ENCODE data around the gene CA10.

CA10 gene

DNA sequence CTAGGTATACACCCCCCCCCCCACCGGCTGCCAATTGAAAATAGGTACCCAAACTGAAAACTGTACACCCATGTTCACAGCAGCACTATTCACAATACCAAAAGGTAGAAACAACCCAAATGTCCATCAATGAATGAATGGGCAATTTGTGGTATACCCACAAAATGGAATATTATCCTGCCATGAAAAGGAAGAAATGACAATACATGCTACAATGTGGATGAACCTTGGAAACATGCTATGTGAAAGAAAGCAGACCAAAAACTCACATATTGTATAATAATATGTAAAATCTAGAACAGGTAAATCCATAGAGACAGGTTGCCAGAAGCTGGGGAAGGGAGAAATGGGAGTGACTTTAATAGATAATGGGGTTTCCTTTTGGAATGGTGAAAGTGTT is 480.6 kb downstream of the CA10 start:
- TF ChIP-seq, protein P1, sequence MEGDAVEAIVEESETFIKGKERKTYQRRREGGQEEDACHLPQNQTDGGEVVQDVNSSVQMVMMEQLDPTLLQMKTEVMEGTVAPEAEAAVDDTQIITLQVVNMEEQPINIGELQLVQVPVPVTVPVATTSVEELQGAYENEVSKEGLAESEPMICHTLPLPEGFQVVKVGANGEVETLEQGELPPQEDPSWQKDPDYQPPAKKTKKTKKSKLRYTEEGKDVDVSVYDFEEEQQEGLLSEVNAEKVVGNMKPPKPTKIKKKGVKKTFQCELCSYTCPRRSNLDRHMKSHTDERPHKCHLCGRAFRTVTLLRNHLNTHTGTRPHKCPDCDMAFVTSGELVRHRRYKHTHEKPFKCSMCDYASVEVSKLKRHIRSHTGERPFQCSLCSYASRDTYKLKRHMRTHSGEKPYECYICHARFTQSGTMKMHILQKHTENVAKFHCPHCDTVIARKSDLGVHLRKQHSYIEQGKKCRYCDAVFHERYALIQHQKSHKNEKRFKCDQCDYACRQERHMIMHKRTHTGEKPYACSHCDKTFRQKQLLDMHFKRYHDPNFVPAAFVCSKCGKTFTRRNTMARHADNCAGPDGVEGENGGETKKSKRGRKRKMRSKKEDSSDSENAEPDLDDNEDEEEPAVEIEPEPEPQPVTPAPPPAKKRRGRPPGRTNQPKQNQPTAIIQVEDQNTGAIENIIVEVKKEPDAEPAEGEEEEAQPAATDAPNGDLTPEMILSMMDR (IDR thresholded peaks at IDR 0.05; ENCODE audit: insufficient read depth, low read length, missing control alignments): no peak

GRCh38 chr17:51676691-51677487 is 481.6 kb downstream of the CA10 start:
- H3K4me3 ChIP-seq (ENCODE audit: low read depth, low read length): no peak overlapping the region
- POLR2A ChIA-PET: no interaction called here
- CTCF ChIA-PET: no interaction called here
- no peak for DNase-seq (ENCODE audit: low read depth, low spot score)
- TF ChIP-seq, protein P1 (IDR thresholded peaks at IDR 0.05; ENCODE audit: insufficient read depth, low read length, missing control alignments): no peak

More for the DNA sequence above, 480.6 kb downstream of the CA10 start:
- POLR2A ChIA-PET: no interaction called here
- CTCF ChIA-PET: no interaction called here
- no peak overlapping the region for H3K4me3 ChIP-seq (ENCODE audit: low read depth, low read length)
- no peak for DNase-seq (ENCODE audit: low read depth, low spot score)

DNA sequence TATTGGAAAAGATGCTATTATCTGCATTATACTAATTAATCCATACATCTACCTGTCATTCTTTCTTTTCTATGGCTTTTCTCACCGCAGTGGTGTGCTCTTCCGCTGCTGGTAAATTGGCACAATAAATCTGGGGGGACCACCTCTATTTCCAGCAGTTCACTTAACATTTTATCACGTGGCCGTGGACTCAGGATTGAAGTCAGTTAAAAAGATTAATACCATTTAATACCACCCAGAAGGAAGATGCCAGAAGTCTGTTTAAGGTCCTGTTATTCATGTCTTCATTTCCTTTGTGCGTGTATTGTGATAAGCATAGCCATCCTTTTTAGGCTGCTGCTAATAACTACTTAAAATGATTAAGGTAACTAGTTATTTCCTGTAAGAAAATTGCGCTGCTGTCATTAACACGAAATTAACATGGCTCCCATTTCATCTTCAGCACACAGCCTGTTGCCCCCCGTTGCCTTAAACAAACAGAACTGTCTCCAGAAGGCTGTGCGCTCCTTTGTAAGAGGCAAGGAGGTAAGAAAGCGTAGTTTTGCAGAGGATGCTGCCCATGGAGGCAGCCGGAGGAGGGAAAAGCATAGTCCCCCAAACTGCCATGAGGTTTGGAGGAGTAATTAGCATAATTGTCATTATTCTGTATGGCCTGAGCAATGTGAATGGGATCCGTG is 483.8 kb downstream of the CA10 start:
- no peak overlapping the region for H3K4me3 ChIP-seq (ENCODE audit: low read depth, low read length)
- TF ChIP-seq, protein P1 (IDR thresholded peaks at IDR 0.05; ENCODE audit: insufficient read depth, low read length, missing control alignments): no peak
- DNase-seq (ENCODE audit: low read depth, low spot score): no peak
- CTCF ChIA-PET: no interaction called here
- POLR2A ChIA-PET: no interaction called here

GRCh38 chr17:51673070-51673469 is 485.4 kb downstream of the CA10 start:
- CTCF ChIA-PET: no interaction called here
- no peak for DNase-seq (ENCODE audit: low read depth, low spot score)
- H3K4me3 ChIP-seq (ENCODE audit: low read depth, low read length): no peak overlapping the region
- TF ChIP-seq, protein P1 (IDR thresholded peaks at IDR 0.05; ENCODE audit: insufficient read depth, low read length, missing control alignments): no peak
- POLR2A ChIA-PET: interaction anchor here (0.6 kb wide), 1 partner anchor 39 kb away, joined by 3 read pairs; no protein-coding TSS in a partner anchor

GRCh38 chr17:51672065-51672464 is 486.4 kb downstream of the CA10 start:
- ChIA-PET CTCF (no interaction called here), POLR2A (no interaction called here)
- no peak for DNase-seq (ENCODE audit: low read depth, low spot score)
- TF ChIP-seq, protein P1 (IDR thresholded peaks at IDR 0.05; ENCODE audit: insufficient read depth, low read length, missing control alignments): no peak
- no peak overlapping the region for H3K4me3 ChIP-seq (ENCODE audit: low read depth, low read length)

DNA sequence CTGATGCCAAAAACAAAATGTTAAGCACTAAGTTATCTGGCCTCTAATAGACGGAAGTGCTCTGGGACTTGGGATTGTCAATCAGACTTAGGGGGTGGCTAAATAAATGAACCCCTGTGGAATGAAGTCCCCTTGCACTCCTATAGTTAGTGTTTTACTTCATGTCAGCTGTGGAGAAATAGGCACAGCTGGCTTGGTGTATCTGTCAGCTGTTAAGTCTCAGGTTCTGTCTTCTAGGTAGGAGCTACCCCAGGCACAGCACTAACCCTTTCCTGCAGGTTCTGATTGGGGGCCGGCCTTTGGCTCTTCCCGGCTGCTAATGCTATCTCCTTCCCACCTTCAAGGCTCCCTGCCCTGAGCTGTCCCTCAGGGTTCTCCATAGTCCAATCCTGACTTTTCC is 487.6 kb downstream of the CA10 start:
- DNase-seq (ENCODE audit: low read depth, low spot score): no peak
- ChIA-PET CTCF (no interaction called here), POLR2A (no interaction called here)
- H3K4me3 ChIP-seq (ENCODE audit: low read depth, low read length): no peak overlapping the region
- TF ChIP-seq, protein P1 (IDR thresholded peaks at IDR 0.05; ENCODE audit: insufficient read depth, low read length, missing control alignments): no peak

All from AG04449 (cell line).